Hematopoietic multipotent progenitor cell treated with erythropoietin and hydrocortisone succinate and interleukin-3 and kit ligand, for 17 days (in vitro differentiated cells): ENCODE measurements around the gene GLTPD2.

Source experiments
- DNase-seq: peaks from one replicate; pipeline ENCODE4 v3.0.0-alpha.2; 2015; ENCODE audit warnings: low spot score

GLTPD2 gene

DNA sequence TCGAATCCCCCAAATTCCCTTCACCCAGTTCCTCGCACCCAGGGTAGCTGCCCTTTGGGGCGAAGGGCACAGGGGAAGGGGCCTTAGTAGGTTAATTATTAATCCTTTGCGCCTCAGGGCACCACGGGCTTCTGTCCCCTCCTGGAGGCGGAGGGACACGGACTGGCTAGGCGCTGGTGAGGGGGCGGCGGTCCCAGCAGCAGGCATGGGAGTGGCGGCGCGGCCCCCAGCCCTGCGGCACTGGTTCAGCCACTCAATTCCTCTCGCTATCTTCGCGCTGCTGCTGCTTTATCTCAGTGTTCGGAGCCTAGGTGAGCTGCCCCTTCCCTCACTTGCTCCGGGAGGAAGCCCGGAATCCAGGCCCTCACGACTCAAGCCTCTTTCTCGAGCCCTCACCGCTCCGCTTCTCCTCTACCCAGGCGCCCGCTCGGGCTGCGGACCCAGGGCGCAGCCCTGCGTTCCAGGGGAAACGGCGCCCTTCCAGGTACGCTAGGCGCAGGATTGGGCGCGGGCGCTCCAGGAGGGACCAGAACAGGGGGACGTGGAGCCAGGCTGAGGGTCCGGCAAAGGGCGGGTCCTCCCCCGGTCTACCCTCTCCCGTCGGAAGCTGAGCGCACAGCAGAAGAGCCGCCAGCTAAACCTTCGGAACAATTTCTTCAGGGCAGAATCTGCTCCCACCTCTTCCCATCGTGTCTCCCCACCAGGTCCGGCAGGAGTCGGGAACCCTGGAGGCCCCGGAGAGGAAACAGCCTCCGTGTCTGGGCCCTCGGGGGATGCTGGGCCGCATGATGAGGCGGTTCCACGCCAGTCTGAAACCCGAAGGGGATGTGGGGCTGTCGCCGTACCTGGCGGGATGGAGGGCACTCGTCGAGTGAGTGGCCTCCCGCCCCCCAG, at the start of gene GLTPD2:
TSS of gene GLTPD2 (plus strand) at position 158 of the 894 bp plus-strand sequence. CDS start at position 206, 48 bp downstream.
- DNase-seq = no peak

DNA sequence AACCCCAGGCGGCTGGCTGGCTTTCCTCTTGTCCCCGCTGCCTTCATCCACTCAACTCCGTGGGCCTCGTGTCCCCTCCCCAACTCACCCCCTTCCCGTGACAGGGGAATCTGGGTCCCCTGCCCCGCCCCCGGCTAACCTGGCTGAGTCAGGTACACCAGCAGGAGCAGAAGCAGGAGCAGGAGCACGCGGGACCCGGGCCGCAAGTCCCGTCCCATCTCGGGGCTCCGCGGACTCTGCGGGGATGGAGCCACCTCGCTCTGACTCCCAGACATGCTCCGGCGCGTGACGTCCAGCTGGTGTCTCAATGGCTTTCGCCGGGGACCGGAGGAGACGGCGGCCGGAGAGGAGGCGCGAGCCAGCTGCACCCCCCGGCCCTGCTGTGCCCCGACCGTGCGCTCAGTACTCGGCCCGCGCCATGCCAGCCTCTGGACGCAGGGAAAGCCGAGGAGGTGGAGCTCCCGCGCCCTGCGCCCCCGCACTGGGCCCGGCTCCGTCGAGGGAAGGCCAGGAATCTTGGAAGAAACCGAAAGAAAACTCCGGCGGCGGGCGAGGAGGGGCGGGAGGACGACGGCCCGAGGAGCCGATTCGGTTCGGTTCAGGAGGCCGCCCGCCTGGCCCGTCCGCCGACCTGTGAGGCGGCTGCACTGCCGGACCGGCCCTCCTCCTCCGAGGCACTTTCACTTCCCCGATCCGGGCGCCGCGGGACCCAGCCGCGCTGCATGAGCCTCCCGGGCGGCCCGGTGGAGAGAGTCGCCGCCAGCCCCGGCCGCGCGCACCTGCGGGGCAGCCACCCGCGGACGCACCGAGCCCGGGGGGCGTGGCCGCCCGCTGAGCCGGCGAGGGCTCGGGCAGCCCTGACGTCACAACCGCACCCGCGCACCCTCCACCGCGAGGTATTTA, 49.4 kb upstream of the GLTPD2 start, which contains the start of the genes CXCL16 and ZMYND15:
TSS of gene CXCL16 (minus strand) at position 807 of the 903 bp plus-strand sequence. CDS start at position 218, 589 bp downstream.
TSS of gene ZMYND15 (plus strand) at position 712 of the 903 bp plus-strand sequence. CDS start 716 bp downstream, outside the sequence.
- peak; percentile 61 for DNase-seq

DNA sequence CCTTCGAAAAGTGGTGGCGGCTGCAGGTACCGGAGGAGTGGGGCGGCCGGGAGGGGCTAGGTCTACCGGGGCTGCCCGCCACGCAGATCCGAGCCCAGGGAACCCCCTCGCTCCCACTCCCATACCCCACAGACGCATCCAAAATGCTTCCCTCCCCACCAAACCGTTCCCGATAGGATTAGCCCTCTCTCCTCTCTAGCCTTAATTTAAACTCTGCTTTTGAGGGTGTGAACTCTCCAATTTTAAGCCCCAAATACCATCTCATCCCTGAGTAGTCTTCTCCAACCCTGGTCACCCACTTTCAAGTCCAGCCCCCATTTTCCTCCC, 48.8 kb upstream of the GLTPD2 start:
- DNase-seq = no peak

DNA sequence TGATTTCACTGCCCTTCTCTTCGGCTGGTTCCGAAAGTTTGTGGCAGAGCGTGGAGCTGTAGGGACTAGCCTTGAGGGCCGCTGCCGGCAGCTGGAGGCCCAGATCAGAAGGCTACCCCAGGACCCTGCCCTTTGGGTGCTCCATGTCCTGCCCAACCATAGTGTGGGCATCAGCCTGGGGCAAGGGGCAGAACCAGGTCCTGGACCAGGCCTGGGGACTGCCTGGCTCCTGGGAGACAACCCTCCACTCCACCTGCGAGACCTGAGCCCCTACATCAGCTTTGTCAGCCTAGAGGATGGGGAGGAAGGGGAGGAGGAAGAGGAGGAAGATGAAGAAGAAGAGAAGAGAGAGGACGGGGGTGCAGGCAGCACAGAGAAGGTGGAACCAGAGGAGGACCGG, 48.2 kb upstream of the GLTPD2 start:
- no peak for DNase-seq

DNA sequence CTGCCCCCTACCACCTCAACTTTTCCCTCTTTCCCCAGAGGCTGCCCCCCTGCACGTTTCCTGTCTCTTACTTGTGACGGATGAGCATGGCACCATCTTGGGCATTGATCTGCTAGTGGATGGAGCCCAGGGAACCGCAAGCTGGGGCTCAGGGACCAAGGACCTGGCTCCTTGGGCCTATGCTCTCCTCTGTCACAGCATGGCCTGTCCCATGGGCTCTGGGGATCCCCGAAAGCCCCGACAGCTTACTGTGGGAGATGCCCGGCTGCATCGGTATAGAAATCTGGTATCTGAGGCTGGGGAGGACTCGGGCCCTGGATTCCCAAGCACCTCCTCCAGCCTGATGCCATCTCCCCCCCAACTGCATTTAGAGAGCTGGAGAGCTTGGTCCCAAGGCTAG, 47.2 kb upstream of the GLTPD2 start:
- no peak for DNase-seq

DNA sequence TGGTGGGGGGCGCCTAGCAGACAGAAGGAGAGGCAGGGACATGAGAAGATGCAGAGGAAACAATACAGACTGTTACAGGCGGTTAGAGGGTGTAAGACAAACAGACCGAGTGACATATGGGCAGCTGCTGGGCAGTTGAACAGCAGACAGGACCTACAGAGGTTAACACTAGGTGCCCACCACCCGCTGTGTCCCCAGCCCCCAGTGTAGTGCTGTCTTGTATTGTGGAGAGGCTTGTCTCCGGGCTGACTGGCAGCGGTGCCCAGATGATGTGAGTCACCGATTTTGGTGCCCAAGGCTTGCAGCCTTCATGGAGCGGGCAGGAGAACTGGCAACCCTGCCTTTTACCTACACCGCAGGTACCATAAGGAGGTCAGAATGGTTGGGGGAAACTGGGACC, 46.6 kb upstream of the GLTPD2 start:
- DNase-seq = no peak

DNA sequence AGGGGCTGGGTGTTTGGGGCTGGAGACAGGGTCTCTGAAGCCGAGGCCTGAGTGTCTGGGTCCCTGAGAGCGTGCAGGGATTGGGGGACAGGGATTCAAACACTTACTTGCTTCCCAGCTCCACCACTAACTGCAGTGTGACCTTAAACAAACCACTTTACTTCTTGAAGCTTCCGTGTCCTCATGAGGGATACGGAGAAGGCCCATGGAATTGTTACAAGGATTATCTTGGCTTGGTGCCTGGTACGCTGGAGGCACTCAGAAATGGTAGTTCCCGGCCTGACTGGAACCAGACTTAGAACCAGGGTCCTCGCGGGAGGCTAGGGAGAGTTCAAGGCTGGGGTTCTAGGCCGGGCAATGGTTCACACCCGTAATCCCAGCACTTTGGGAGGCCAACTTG, 46.1 kb upstream of the GLTPD2 start:
- DNase-seq = no peak

DNA sequence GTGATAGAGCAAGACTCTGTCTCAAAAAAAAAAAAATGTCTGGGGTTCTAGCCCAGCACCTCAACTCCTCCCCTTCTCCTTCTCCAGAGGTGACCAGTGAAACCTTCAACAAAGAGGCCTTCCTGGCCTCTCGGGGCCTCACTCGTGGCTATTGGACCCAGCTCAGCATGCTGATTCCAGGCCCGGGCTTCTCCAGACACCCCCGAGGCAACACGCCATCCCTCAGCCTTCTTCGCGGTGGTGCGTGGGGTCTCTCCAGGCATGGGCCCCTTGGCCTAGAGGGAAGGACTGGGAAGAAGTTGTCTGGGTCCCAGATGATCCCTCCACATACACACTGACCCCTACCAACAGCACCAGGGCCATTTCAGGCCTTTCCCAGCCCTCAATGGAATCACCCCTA, 45.5 kb upstream of the GLTPD2 start:
- DNase-seq = no peak

DNA sequence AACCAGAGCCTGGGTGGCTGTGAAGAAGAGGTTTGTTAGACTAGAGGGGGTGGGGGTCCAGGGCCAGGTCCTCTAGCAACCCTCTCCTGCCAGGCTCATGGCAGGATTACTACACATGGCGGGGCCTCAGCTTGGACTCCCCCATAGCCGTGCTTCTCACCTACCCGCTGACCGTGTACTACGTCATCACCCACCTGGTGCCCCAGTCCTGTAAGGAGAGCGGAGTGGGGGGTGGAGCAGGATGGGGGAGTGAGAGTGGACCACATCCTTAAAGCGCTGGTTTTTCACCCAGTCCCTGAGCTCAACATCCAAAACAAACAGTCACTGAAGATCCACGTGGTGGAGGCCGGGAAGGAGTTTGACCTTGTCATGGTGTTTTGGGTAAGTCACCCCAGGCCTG, 44.9 kb upstream of the GLTPD2 start:
- no peak for DNase-seq

DNA sequence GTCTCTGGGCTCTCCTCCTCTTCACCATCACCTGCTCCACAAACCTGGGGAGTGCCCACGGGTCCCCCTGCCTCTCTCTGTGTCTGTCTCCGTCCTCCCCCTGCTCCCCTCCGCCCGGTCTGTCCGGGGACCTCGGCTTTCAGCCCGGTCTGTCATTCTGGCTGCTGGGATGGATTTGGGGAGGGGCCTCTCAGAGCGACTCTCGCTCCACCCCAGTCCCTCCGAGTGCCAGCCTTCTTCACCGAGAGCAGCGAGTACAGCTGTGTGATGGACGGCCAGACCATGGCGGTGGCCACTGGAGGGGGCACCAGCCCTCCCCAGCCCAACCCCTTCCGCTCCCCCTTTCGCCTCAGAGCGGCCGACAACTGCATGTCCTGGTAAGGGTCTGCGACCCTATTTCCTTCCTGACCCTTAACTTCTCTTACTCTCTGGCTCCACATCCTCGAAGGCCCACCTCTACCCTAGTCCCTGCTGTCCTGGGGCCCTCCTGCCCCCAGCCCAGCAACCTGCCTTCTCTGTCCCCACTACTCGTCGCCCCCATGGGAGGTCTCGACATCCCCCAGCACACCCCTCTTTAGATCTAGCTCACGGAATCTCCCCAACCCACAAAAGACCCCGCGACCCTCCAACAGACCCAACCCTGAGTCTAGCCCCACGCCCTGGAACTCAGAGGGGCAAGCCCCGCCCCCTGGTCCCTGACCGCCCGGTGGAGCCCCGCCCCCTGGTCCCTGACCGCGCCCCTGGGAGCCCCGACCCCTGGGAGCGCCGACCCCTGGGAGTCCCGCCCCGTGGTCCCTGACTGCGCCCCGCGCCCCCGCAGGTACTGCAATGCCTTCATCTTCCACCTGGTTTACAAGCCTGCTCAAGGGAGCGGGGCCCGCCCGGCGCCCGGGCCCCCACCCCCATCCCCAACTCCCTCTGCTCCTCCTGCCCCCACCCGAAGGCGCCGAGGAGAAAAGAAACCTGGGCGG, 43.5 kb upstream of the GLTPD2 start:
- DNase-seq = no peak

DNA sequence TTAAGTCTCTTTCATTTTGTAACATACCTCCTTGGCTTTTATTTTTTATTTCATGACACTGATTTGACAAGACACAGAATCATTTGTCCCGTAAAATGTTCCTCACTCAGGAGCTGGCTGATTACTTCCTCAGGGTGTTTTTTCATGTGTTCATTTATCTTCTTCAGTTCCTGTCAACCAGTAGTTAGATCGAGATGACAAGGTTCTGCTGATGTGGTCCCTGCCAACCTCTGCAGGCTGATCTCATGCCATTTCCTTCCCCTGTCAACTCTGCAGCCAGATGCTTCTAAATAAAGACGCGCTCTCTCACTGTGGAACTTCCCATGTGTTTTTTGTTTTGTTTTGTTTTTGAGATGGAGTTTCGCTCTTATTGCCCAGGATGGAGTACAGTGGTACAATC, 40.9 kb upstream of the GLTPD2 start:
- DNase-seq = no peak

DNA sequence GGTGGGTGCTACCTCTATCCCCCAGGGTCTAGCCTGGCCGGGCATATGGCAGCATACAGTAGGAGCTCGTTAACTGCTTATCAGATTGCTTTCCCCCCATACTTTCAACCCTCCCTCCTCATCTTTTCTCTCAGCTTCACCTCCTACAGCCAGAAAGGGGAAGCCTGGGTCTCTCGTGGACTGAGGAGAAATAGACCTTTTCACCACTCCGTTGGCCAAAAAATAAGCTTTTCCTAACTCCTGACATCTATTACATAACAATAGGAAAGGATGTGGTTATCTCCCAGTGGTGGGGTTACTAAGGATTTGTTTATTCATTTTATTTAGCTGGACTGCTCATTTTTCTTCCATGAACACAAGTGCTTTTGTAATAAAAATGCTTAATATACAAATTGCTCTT, 40.1 kb upstream of the GLTPD2 start:
- DNase-seq = no peak

DNA sequence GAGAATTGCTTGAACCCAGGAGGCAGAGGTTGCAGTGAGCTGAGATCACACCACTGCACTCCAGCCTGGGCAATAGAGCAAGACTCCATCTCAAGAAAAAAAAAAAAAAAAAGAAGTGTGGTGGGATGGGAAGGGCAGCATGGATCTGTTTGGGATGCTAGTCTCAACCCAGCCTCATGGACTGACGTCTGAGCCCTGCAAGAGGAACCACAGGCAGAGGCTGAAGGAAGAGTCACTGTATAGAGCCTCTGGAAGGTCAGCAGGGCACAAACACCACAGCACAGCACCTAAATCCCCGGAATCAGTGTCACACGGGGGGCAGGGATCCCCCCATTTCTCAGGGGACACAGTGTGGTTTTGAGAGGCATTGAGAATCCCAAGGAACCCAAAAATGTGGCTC, 38.2 kb upstream of the GLTPD2 start:
- no peak for DNase-seq

DNA sequence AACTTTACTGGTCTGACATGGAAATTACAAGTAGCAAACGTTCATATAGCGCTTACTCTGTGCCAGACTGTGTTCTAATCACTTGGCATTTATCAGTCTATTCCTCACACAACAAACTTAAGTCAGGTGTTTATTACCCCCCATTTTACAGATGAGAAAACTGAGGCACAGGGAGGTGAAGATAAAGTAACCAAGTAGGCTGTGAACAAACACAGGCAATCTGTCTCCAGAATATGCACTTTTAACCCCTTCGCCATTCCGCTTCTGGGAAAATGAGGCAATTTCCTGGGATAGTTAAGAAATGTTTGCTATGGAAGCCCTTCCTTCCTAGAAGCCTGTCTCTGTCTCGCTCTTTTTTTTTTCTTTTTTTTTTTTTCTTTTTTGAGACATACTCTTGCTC, 36.8 kb upstream of the GLTPD2 start:
- no peak for DNase-seq

DNA sequence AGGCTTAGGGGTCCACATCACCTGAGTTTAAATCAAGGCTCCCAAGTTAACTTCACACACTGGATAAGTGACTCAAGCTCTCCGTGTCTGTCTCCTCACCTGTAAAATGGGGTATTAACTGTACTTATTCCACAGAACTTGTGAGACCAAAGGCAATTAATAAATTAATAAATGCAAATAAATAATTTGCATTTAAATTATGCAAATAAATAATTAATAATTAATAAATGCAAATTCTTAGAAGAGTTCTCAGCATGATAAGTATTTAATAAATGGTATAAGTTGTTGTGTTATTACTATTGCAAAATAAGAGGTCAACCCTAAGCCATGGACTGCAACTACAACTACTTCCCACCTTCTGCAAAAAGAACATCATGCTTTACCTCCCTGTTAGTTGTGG, 35.4 kb upstream of the GLTPD2 start:
- no peak for DNase-seq

DNA sequence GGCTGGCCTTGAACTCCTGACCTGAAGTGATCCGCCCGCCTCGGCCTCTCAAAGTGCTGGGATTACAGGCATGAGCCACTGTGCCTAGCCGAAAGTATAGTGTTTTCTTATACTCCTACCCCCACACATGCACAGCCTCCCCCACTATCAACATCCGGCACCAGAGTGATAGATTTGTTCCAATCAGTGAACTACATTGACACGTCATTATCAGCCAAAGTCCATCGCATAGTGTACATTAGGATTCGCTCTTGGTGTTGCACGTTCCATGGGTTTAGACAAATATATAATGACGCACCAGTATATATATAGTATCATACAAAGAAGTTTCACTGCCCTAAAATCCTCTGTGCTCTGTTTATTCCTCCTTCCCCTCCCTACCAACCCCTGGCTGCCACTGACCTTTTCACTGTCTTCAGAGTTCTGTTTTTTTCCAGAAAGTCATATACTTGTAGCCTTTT, 29.0 kb upstream of the GLTPD2 start:
- DNase-seq = no peak

DNA sequence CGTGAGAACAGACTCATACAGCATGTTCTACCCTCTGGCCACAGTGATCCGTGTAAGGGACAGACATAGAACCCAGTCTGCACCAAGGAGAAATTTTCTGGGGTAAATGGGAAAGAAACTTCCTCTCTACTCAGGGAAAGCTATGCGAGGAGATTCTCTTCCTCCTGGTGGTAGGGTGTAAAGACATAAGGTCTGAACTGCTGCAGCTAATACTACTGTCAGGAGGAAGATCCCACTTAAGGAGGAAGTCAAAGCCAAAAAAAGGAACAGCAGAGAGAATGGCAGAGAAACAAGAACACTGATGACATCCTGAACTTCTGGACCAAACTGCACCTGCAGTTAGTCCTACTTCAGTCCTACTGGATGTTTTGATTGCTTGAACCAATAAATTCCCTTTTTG, 24.2 kb upstream of the GLTPD2 start:
- no peak for DNase-seq

DNA sequence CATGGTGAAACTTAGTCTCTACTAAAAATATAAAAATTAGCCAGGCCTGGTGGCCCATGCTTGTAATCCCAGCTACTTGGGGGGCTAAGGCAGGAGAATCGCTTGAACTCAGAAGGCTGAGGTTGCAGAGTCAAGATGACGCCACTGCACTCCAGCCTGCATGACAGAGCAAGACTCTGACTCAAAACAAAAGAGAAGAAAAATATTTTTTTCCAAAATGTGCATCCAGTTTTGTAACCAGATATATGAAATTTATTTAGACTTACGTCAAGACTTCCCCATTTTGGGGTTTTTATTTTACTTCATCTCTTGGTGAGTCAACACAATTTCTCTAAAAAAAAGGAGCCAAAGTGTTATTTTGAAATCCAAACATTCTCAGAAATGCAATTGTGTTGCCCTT, 22.6 kb upstream of the GLTPD2 start:
- DNase-seq = no peak

DNA sequence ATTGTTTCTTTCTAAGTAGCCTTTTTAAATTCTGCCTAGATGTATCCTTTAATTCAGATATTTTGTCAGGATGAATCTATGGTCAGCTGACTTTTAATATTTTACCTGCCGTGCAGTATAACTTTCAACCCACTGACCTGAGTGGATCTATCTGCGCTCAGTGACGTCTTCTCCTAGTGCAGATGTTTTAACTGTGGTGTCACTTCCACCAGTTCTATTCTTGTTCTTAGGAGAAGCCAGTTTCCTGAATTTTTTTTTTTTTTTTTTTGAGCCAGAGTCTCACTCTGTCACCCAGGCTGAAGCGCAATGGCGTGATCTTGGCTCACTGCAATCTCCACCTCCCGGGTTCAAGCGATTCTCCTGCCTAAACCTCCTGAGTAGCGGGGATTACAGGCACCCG, 22.0 kb upstream of the GLTPD2 start:
- DNase-seq = no peak

DNA sequence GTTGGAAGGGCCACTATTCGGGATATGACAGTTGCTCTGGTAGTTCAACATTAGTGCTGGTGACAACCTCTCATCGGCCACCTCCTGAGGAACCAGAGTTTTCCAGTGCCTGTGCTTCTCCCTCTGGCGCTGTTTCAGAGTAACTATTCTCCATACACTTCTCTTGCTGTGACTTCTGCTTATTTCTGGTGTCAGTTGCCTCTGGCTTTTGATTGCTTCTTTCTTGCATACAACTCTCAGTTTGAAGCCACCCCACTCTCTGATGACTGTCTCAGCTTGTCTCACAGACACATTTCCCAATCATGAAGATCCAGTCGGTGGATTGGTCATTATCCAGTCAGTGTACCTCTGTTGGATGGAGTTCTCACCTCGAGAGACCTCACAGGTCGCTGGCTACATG, 20.5 kb upstream of the GLTPD2 start:
- no peak for DNase-seq

DNA sequence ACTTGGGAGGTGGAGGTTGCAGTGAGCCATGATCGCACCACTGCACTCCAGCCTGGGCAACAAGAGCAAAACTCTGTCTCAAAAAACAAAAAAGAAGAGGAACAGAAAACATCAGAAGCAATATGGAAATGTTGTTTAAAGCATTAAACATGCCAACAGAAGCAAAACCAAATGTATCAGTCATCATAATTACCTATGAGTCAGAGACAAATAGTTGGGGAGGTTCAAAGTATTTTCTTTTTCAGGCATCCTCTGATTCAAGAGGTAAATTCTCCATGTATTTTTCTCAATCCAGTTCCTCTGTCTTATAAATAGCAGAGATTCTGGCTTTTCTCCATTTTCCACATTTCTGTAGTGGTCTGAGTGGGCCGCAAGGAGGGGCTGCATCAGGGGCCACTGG, 19.1 kb upstream of the GLTPD2 start:
- no peak for DNase-seq
